ENCODE results near the gene PHF2. TPM values are rescaled to one million over a fixed set of nuclear protein-coding genes. Genes with fewer than 3 reads are reported as not detected.

Gene PHF2
- polyA plus RNA-seq (2013, experiment 1 of 2): 19.9 TPM
- polyA plus RNA-seq (2013, experiment 2 of 2): 19.8 TPM

DNA sequence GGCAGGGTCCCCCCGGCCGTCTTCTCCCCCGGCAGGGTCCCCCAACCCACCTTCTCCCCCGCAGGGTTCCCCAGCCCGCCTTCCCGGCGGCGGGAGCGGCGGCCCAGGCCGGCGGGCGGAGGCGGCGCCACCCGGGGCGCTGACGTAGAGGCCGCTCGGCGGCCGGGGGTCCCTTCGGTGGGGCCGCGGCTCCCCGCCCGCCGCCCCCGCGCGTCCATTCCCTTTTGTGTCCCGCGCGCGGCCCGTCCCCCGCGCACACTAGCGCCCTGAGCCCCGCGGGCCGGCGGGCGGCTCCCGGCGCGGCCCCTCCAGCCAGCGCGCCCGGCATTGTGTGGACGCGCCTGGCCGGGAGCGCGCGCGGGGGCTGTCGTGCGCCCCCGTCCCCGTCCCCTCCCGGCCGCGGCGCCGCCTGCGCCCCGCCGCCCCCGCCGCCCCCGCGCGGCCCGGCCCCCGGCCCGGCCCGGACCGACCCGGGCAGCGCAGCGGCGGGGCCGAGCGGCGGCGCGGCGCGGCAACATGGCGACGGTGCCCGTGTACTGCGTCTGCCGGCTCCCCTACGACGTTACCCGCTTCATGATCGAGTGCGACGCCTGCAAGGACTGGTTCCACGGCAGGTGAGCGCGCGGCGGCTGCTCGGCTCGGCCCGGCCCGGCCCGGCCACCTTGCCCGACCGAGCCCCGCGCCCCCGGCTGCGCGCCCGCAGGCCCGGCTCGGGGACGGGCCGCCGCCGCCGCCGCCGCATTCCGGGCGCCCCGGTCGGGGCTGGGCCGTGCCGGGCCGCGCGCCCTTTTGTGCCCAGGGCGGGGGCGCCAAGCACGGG is at the start of gene PHF2:
Gene PHF2, plus strand, starts transcription at position 327 of the 820 bp plus-strand sequence. Its CDS starts 190 bp downstream, at position 517.
- peak within 1 kb of the TSS; percentile 95 for H3K4me2 ChIP-seq (ENCODE audit: insufficient read depth, low read length, poor library complexity, severe bottlenecking)
- DNase-seq (ENCODE audit: low spot score): no peak
- H3K36me3 ChIP-seq (replicated peaks in 1 of 2; ENCODE audit: control insufficient read depth in 2 of 2, insufficient read depth in 2 of 2, low read length in 2 of 2): peaks cover 0 to 2% of the 10 kb centered on the region in 2 donors
- H3K4ac ChIP-seq (ENCODE audit: low read length): no peak within 1 kb of the TSS
- no peak within 1 kb of the TSS for H3K27ac ChIP-seq (replicated peaks; ENCODE audit: low read length)
- WGBS, 2 donors (ENCODE audit: extremely low coverage in 2 of 2, insufficient read length in 2 of 2, insufficient replicate concordance in 1 of 2): no CpG with 5 or more reads among the region's 140 CpGs
- H2AFZ ChIP-seq (ENCODE audit: low read length): peak within 1 kb of the TSS; percentile 94
- peak within 1 kb of the TSS; percentile 62 for H2BK5ac ChIP-seq (ENCODE audit: low read length)
- H2BK120ac ChIP-seq (ENCODE audit: low read depth, low read length): peak within 1 kb of the TSS; percentile 84
- H4K8ac ChIP-seq (ENCODE audit: low read depth, low read length): no peak within 1 kb of the TSS
- H2BK12ac ChIP-seq (ENCODE audit: low read length): peak within 1 kb of the TSS; percentile 30
- H3K4me3 ChIP-seq (ENCODE audit: low read length in 2 of 2): peak within 1 kb of the TSS; percentile 88 to 93
- no peaks in the 10 kb centered on the region for H3K27me3 ChIP-seq (ENCODE audit: control insufficient read depth in 3 of 3, insufficient read depth in 3 of 3, low read depth in 1 of 3, low read length in 3 of 3)
- peak within 1 kb of the TSS; percentile 54 for H2BK15ac ChIP-seq (ENCODE audit: low read length)
- H3K9ac ChIP-seq (ENCODE audit: low read depth, low read length, poor library complexity): peak within 1 kb of the TSS; percentile 99
- H3K18ac ChIP-seq (ENCODE audit: low read length): peak within 1 kb of the TSS; percentile 96
- H4K91ac ChIP-seq (ENCODE audit: low read depth, low read length, poor library complexity): peak within 1 kb of the TSS; percentile 96
- H3K9me3 ChIP-seq (replicated peaks in 1 of 2; ENCODE audit: control insufficient read depth in 2 of 2, insufficient read depth in 1 of 2, low read depth in 1 of 2, low read length in 2 of 2): peaks cover 0 to 7% of the 10 kb centered on the region in 2 donors
- H2AK5ac ChIP-seq (ENCODE audit: low read depth, low read length): peak within 1 kb of the TSS; percentile 93
- peaks cover 11 to 14% of the 10 kb centered on the region in 2 donors for H3K4me1 ChIP-seq (ENCODE audit: control insufficient read depth in 2 of 2, insufficient read depth in 1 of 2, low read depth in 1 of 2, low read length in 2 of 2)
- peaks cover 21% of the 10 kb centered on the region for H3K79me1 ChIP-seq (ENCODE audit: low read depth, low read length)
- peak within 1 kb of the TSS; percentile 94 for H3K14ac ChIP-seq (ENCODE audit: low read length)
- H3K23ac ChIP-seq (ENCODE audit: low read depth, low read length, poor library complexity): peak within 1 kb of the TSS; percentile 75

DNA sequence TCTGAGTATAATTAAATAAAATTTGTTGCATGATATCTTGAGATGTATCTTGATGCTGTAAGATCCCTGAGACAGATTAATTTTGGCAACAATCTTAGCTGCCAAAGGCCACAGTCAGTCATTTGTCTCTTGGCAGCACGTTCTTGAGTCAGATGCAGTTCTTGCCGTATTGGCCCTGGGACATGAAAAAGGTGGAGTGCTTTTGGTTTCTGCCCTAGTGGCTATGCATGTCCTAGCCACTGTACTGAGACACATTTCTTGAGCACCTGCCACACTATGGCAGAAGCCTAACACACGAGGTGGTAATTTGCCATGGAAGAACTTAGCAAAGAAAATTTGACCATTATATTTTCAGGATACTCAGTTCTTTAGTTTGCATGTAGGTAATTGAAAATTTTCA is 45.0 kb upstream of the PHF2 start:
- no peak overlapping the region for H4K8ac ChIP-seq (ENCODE audit: low read depth, low read length)
- no CpG with 5 or more reads among the region's 3 CpGs for WGBS, 2 donors (ENCODE audit: extremely low coverage in 2 of 2, insufficient read length in 2 of 2, insufficient replicate concordance in 1 of 2)
- H3K4me2 ChIP-seq (ENCODE audit: insufficient read depth, low read length, poor library complexity, severe bottlenecking): no peak overlapping the region

GRCh38 chr9:93532141-93532540 is 44.2 kb upstream of the PHF2 start:
- H2AK5ac ChIP-seq (ENCODE audit: low read depth, low read length): no peak overlapping the region
- H3K36me3 ChIP-seq (replicated peaks in 1 of 2; ENCODE audit: control insufficient read depth in 2 of 2, insufficient read depth in 2 of 2, low read length in 2 of 2): peaks cover 18 to 94% of the 10 kb centered on the region in 2 donors
- no peaks in the 10 kb centered on the region for H3K4me1 ChIP-seq (ENCODE audit: control insufficient read depth in 2 of 2, insufficient read depth in 1 of 2, low read depth in 1 of 2, low read length in 2 of 2)
- no peak overlapping the region for H4K8ac ChIP-seq (ENCODE audit: low read depth, low read length)
- H3K9me3 ChIP-seq (replicated peaks in 1 of 2; ENCODE audit: control insufficient read depth in 2 of 2, insufficient read depth in 1 of 2, low read depth in 1 of 2, low read length in 2 of 2): no peaks in the 10 kb centered on the region
- H3K4ac ChIP-seq (ENCODE audit: low read length): no peak overlapping the region
- no peak overlapping the region for H3K9ac ChIP-seq (ENCODE audit: low read depth, low read length, poor library complexity)
- H3K27ac ChIP-seq (replicated peaks; ENCODE audit: low read length): no peak overlapping the region
- no peak overlapping the region for H3K23ac ChIP-seq (ENCODE audit: low read depth, low read length, poor library complexity)
- H3K27me3 ChIP-seq (ENCODE audit: control insufficient read depth in 3 of 3, insufficient read depth in 3 of 3, low read depth in 1 of 3, low read length in 3 of 3): no peaks in the 10 kb centered on the region
- no peak overlapping the region for H2BK120ac ChIP-seq (ENCODE audit: low read depth, low read length)
- WGBS, 2 donors (ENCODE audit: extremely low coverage in 2 of 2, insufficient read length in 2 of 2, insufficient replicate concordance in 1 of 2): no CpG with 5 or more reads among the region's 8 CpGs
- no peaks in the 10 kb centered on the region for H3K79me1 ChIP-seq (ENCODE audit: low read depth, low read length)
- no peak overlapping the region for H3K18ac ChIP-seq (ENCODE audit: low read length)
- H3K14ac ChIP-seq (ENCODE audit: low read length): no peak overlapping the region
- H2AFZ ChIP-seq (ENCODE audit: low read length): no peak overlapping the region
- no peak overlapping the region for H2BK5ac ChIP-seq (ENCODE audit: low read length)
- no peak overlapping the region for H2BK12ac ChIP-seq (ENCODE audit: low read length)
- DNase-seq (ENCODE audit: low spot score): no peak
- H3K4me2 ChIP-seq (ENCODE audit: insufficient read depth, low read length, poor library complexity, severe bottlenecking): no peak overlapping the region
- no peak overlapping the region for H4K91ac ChIP-seq (ENCODE audit: low read depth, low read length, poor library complexity)
- no peak overlapping the region for H3K4me3 ChIP-seq (ENCODE audit: low read length in 2 of 2)
- no peak overlapping the region for H2BK15ac ChIP-seq (ENCODE audit: low read length)

More for the DNA sequence above, 45.0 kb upstream of the PHF2 start:
- Histone ChIP-seq H3K79me1 (ENCODE audit: low read depth, low read length) (no peaks in the 10 kb centered on the region), H3K18ac (ENCODE audit: low read length) (no peak overlapping the region), H3K9ac (ENCODE audit: low read depth, low read length, poor library complexity) (no peak overlapping the region), H3K4ac (ENCODE audit: low read length) (no peak overlapping the region), H3K27me3 (ENCODE audit: control insufficient read depth in 3 of 3, insufficient read depth in 3 of 3, low read depth in 1 of 3, low read length in 3 of 3) (no peaks in the 10 kb centered on the region), H3K23ac (ENCODE audit: low read depth, low read length, poor library complexity) (no peak overlapping the region), H2AFZ (ENCODE audit: low read length) (no peak overlapping the region), H3K27ac (replicated peaks; ENCODE audit: low read length) (no peak overlapping the region), H2BK120ac (ENCODE audit: low read depth, low read length) (no peak overlapping the region), H3K4me3 (ENCODE audit: low read length in 2 of 2) (no peak overlapping the region), H3K4me1 (ENCODE audit: control insufficient read depth in 2 of 2, insufficient read depth in 1 of 2, low read depth in 1 of 2, low read length in 2 of 2) (no peaks in the 10 kb centered on the region), H3K14ac (ENCODE audit: low read length) (no peak overlapping the region), H4K91ac (ENCODE audit: low read depth, low read length, poor library complexity) (no peak overlapping the region), H2AK5ac (ENCODE audit: low read depth, low read length) (no peak overlapping the region), H3K9me3 (replicated peaks in 1 of 2; ENCODE audit: control insufficient read depth in 2 of 2, insufficient read depth in 1 of 2, low read depth in 1 of 2, low read length in 2 of 2) (no peaks in the 10 kb centered on the region), H2BK5ac (ENCODE audit: low read length) (no peak overlapping the region), H2BK15ac (ENCODE audit: low read length) (no peak overlapping the region), H3K36me3 (replicated peaks in 1 of 2; ENCODE audit: control insufficient read depth in 2 of 2, insufficient read depth in 2 of 2, low read length in 2 of 2) (peaks cover 18 to 94% of the 10 kb centered on the region in 2 donors), H2BK12ac (ENCODE audit: low read length) (no peak overlapping the region)
- DNase-seq (ENCODE audit: low spot score): no peak

DNA sequence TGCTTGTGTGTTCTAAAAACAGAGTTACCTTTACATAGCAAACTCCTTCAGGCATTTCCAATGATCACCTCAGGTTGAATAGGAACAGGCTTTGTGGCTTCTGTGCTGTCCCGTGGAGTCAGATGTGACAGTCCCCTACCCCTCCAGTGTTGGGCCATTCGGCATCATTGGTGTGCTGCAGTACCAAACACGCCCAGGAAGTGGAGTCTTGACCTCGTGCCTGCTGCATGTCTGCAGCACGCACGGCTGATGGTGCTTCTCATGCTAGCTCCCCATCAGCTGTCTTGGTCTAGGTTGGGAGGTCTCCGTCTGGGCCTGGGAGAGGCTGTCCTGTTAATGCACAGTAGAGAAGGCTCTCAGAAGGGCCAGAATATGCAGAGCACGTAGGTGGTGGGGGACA is 42.5 kb upstream of the PHF2 start:
- Histone ChIP-seq H3K4me1 (ENCODE audit: control insufficient read depth in 2 of 2, insufficient read depth in 1 of 2, low read depth in 1 of 2, low read length in 2 of 2) (no peaks in the 10 kb centered on the region), H3K79me1 (ENCODE audit: low read depth, low read length) (no peaks in the 10 kb centered on the region), H2BK15ac (ENCODE audit: low read length) (no peak overlapping the region), H2BK120ac (ENCODE audit: low read depth, low read length) (no peak overlapping the region), H3K9ac (ENCODE audit: low read depth, low read length, poor library complexity) (no peak overlapping the region), H3K4me3 (ENCODE audit: low read length in 2 of 2) (no peak overlapping the region), H3K9me3 (replicated peaks in 1 of 2; ENCODE audit: control insufficient read depth in 2 of 2, insufficient read depth in 1 of 2, low read depth in 1 of 2, low read length in 2 of 2) (no peaks in the 10 kb centered on the region), H3K36me3 (replicated peaks in 1 of 2; ENCODE audit: control insufficient read depth in 2 of 2, insufficient read depth in 2 of 2, low read length in 2 of 2) (peaks cover 15 to 93% of the 10 kb centered on the region in 2 donors), H2BK5ac (ENCODE audit: low read length) (no peak overlapping the region), H3K23ac (ENCODE audit: low read depth, low read length, poor library complexity) (no peak overlapping the region), H3K27me3 (ENCODE audit: control insufficient read depth in 3 of 3, insufficient read depth in 3 of 3, low read depth in 1 of 3, low read length in 3 of 3) (no peaks in the 10 kb centered on the region), H2AFZ (ENCODE audit: low read length) (no peak overlapping the region), H3K18ac (ENCODE audit: low read length) (no peak overlapping the region), H2AK5ac (ENCODE audit: low read depth, low read length) (no peak overlapping the region), H3K27ac (replicated peaks; ENCODE audit: low read length) (no peak overlapping the region), H2BK12ac (ENCODE audit: low read length) (no peak overlapping the region), H4K91ac (ENCODE audit: low read depth, low read length, poor library complexity) (no peak overlapping the region), H4K8ac (ENCODE audit: low read depth, low read length) (no peak overlapping the region), H3K4me2 (ENCODE audit: insufficient read depth, low read length, poor library complexity, severe bottlenecking) (no peak overlapping the region), H3K14ac (ENCODE audit: low read length) (no peak overlapping the region), H3K4ac (ENCODE audit: low read length) (no peak overlapping the region)
- DNase-seq (ENCODE audit: low spot score): no peak
- WGBS, 2 donors (ENCODE audit: extremely low coverage in 2 of 2, insufficient read length in 2 of 2, insufficient replicate concordance in 1 of 2): no CpG with 5 or more reads among the region's 8 CpGs
